HG03378 (cell line): ENCODE results near the gene ATG101.

ENCODE experiments used
- ATAC-seq: cut with Tn5 transposase; IDR thresholded peaks from one replicate; pipeline ENCODE4 v1.9.1; 2021; ENCODE audit warnings: mild to moderate bottlenecking, moderate library complexity; ENCODE audit not compliant: unreplicated experiment

The ATG101 gene

GRCh38 chr12:52079576-52080402 is 10.0 kb downstream of the ATG101 start, which contains the start of gene SMIM41:
SMIM41 (plus strand) TSS chr12:52079704; CDS start chr12:52079780, 76 bp downstream.
- ATAC-seq, result no peak

GRCh38 chr12:52080403-52081251 is 10.8 kb downstream of the ATG101 start:
- no peak for ATAC-seq

- ATAC-seq, result no peak
Observed at GRCh38 chr12:52081263-52081733, 11.5 kb downstream of the ATG101 start.

DNA sequence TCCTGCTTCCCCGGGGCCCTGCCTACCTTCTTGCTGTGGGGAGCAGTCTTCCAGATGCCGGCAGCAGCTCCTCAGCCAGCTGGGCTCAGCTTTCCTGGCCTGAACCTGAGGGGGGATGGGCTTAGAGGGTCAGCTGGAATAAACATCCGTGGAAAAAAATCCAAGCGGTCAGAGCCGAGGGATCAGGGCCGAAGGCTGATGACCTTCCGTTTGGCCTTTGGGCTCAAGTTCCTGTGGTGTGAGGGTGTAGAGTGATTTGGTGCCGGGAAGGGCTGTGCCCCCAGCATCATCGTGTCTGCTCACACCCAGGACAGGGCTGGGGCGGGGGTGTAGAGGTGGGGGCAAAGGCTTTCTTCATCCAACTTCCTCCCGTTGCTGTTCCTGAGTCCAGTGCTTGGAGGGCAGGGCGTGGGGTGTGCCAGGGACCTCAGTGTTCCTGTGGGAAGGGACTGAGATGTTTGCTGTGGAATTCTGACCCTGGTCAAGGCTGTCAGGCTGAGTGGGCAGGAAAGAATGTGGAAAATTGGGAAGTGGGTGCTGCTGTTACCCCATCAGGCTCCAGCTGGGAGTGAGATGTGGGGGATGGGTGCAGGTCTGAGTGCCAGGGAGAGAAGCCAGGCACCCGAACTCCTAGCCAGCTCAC is 12.4 kb downstream of the ATG101 start:
- ATAC-seq, result no peak

- ATAC-seq, result no peak
Observed at GRCh38 chr12:52082669-52082987, 12.8 kb downstream of the ATG101 start.

DNA sequence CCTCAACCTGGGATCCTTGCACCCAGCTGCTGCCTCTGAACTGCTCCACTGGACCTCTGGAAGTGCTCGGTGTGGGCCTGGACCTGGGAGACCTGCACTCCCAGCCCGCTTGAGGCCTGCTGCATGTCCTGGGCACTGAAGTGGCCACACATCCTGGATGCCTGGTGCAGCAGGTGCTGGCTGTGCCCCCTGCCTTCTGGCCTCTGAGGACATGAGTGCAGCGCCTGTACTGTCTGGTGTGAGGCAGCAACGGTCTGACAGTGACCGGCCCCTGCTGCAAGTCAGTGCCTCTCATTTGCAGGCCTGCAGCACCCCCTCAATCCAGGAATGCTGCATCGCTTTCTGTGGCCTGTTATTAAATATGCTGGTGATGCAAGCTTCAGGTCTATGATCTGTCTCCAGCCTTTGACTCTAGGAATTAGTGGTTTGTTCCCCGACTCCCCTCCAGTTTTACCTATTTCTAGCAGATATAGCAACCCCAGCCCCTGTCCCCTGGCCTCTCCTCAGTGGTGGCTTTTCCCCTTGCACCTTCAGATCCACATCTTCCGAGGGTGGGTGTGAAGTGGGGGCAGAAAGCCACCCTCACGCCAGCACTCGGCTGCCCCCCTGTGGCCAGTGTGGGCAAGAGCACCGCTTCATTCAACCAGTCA is 13.3 kb downstream of the ATG101 start:
- ATAC-seq, result no peak

GRCh38 chr12:52083638-52083996 is 13.8 kb downstream of the ATG101 start:
- no peak for ATAC-seq

GRCh38 chr12:52084491-52085231 is 14.9 kb downstream of the ATG101 start:
- ATAC-seq, result no peak

DNA sequence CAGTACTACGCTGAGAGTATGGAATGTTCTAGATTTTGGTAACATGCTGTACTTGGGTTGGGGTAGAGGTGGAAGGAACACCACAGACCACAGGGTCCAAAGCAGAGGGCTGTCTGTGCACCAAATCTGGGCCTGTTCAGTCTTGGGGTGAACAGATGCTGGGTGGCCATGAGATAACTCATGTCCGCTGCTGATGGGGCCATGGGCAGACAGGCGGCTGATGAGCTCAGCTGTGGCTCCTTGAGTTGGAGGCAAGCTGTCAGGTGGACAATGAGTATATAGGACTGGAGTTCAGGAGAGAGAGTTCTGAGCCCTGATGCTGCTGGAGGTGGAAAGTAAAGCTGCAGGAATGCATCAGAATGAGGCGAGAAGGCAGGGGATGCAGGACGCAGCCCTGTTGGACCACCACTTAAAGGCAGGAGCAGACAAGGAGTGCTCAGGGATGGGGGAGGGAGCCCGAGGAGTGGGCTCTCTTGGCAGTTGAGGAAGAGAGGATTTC is 16.0 kb downstream of the ATG101 start:
- ATAC-seq, result no peak

DNA sequence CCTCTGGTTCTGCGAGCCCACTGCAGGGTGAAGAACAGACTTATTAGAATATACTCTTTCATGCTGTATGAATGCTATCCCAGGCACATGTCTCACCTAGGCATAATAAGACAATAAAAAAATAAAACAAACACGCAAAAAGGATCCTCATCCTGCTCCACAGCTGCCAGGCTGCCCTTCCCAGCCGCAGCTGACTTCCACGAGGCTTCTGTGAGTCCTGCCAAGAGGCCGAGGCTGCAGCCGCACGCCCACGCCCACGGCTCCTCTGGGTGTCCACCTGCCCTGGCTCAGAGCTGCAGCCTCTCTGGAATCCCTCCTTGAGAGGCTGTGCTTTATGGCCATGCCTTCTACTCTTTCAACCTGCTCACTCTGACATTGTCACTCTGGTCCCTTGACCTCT is 16.6 kb downstream of the ATG101 start:
- no peak for ATAC-seq

- ATAC-seq, result no peak
Observed at GRCh38 chr12:52086944-52087835, 17.4 kb downstream of the ATG101 start.

DNA sequence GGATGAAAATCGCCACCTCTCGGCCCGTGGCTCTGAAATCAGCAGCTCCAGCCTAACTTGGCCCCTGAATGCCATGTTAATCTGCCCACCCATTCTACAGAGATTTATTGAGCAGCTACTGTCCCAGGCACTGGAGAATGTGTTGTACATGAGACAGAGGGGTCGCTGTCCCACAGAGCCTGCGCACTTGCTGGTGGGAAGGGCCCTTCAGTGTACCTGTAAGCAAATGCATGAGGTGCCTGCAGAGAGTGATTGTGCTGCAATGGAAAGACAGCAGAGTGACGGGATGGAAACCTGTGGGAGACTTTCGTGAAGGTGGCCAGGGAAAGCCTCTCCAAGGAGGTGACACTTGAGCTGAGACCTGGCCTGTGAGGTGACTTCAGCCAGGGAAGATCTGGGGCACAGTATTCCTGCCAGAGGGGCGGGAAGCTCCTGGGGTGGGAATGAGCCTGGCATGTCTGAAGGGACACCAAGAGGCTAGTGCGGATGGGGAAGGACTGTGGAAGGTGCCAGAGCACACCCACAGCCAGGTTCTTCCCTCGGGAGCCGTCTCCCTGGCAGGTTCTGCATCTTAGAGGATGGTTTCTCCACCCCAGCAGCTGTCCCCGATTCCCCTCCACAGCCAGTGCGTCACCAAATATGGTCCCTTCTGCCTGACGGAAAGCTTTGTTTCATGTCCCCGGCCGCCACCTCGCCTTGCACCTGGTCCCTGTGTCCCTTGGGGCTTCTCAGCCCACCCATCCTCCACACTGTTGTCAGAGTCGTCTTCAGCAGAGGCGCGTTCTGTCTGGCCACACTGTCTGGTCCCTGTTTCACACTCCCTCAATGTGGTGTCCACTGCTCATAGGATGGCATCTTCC is 18.4 kb downstream of the ATG101 start:
- ATAC-seq, result no peak

DNA sequence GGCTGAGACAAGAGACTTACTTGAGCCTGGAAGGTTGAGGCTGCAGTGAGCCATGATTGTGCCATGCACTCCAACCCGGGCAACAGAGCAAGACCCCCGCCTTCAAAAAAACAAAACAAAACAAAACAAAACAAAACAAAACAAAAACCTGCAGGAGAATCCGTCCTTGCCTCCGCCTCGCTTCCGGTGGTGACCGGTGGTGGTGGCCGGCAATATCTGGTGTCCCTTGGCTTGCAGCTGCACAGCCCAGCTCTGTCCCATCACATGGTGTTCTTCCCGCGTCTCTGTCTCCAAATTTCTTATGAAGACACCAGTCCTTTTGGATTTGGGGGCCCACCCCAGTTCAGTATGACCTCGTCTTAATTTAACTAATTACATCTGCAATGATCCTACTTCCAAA is 19.7 kb downstream of the ATG101 start:
- no peak for ATAC-seq

GRCh38 chr12:52090291-52090690 is 20.5 kb downstream of the ATG101 start:
- no peak for ATAC-seq

- ATAC-seq, result no peak
Observed at GRCh38 chr12:52091061-52091460, 21.3 kb downstream of the ATG101 start.

- no peak for ATAC-seq
Observed at GRCh38 chr12:52091869-52092268, 22.1 kb downstream of the ATG101 start.

GRCh38 chr12:52093346-52093745 is 23.6 kb downstream of the ATG101 start:
- no peak for ATAC-seq

DNA sequence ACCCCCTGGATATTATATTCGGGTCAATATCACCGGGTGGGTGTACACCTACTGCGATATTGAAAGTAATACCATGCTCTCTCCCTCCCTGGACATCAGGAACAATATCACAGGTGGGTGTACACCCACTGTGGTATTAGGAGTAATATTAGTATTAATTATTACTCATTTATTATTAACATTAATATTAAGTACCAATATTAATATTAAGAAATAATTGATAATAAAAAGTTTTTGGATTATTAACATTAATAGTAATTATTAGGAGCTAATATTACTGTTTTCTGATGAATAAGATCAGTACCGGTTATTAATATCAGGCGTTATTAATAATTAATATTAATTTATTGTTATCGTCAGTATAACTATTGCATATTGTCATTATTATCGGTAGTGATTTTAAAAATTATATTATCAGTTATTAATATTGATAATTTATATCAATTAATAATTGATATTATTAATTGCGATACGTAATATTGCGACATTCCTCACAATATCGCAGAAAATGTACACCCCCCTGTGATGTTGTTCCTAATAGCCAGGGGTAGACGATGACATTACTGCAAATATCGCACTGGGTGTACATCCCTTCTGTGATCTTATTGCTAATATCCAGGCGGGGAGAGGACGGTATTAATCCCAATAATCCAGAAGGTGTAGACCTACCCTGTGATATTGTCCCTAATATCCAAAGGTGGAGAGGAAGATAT is 26.7 kb downstream of the ATG101 start:
- no peak for ATAC-seq
